ENCODE results near the gene OR51G2. TPM values are rescaled to one million over a fixed set of nuclear protein-coding genes. Genes with fewer than 3 reads are reported as not detected.
"Not testable (repeated sequence)": the region's sequence is repeated elsewhere in the genome, so short reads cannot be mapped to it uniquely, and the experiment has no call there.

Gene OR51G2
- not detected for total RNA-seq

- H3K4me3 Mint-ChIP-seq = no peak within 1 kb of the TSS
- POLR2A ChIA-PET = no interaction called here
These were observed at the start of gene OR51G2 for GRCh38 chr11:4919250-4919649. Gene OR51G2, minus strand, starts transcription at chr11:4919350. Its CDS starts 3,687 bp downstream, at chr11:4915663.

GRCh38 chr11:4962816-4963215, 43.7 kb upstream of the OR51G2 start:
- Mint-ChIP-seq H3K4me3 (no peak overlapping the region), H3K27me3 (ENCODE audit: low read depth) (no peaks in the 10 kb centered on the region), H3K36me3 (ENCODE audit: low read depth) (no peaks in the 10 kb centered on the region), H3K9me3 (ENCODE audit: insufficient read depth) (no peaks in the 10 kb centered on the region), H3K27ac (no peak overlapping the region), H3K4me1 (ENCODE audit: low read depth) (no peaks in the 10 kb centered on the region)
- ChIA-PET CTCF (no interaction called here), POLR2A (no interaction called here)
- DNase-seq (no peak), ATAC-seq (no peak)

More at GRCh38 chr11:4919250-4919649, at the start of gene OR51G2:
- Mint-ChIP-seq H3K36me3 (ENCODE audit: low read depth) (no peaks in the 10 kb centered on the region), H3K27me3 (ENCODE audit: low read depth) (no peaks in the 10 kb centered on the region), H3K27ac (no peak within 1 kb of the TSS), H3K4me1 (ENCODE audit: low read depth) (no peaks in the 10 kb centered on the region), H3K9me3 (ENCODE audit: insufficient read depth) (no peaks in the 10 kb centered on the region)
- CTCF ChIA-PET = no interaction called here
- ATAC-seq (no peak), DNase-seq (no peak)

GRCh38 chr11:4960877-4961276, 41.7 kb upstream of the OR51G2 start:
- ATAC-seq = no peak
- Mint-ChIP-seq H3K27ac (no peak overlapping the region), H3K27me3 (ENCODE audit: low read depth) (no peaks in the 10 kb centered on the region), H3K9me3 (ENCODE audit: insufficient read depth) (no peaks in the 10 kb centered on the region), H3K4me1 (ENCODE audit: low read depth) (no peaks in the 10 kb centered on the region), H3K4me3 (no peak overlapping the region), H3K36me3 (ENCODE audit: low read depth) (no peaks in the 10 kb centered on the region)
- DNase-seq = no peak
- CTCF ChIA-PET = no interaction called here
- POLR2A ChIA-PET = no interaction called here

GRCh38 chr11:4957396-4957795, 38.2 kb upstream of the OR51G2 start:
- Mint-ChIP-seq H3K4me3 (no peak overlapping the region), H3K36me3 (ENCODE audit: low read depth) (no peaks in the 10 kb centered on the region), H3K4me1 (ENCODE audit: low read depth) (no peaks in the 10 kb centered on the region), H3K9me3 (ENCODE audit: insufficient read depth) (no peaks in the 10 kb centered on the region), H3K27ac (no peak overlapping the region), H3K27me3 (ENCODE audit: low read depth) (no peaks in the 10 kb centered on the region)
- ChIA-PET POLR2A (no interaction called here), CTCF (no interaction called here)
- DNase-seq = no peak
- no peak for ATAC-seq

GRCh38 chr11:4955613-4956012, 36.5 kb upstream of the OR51G2 start, which contains the start of gene OR51A2:
Gene OR51A2, minus strand, starts transcription at chr11:4955713. Its CDS starts 0 bp downstream, at chr11:4955713.
- POLR2A ChIA-PET; H3K9me3 Mint-ChIP-seq (ENCODE audit: insufficient read depth); H3K4me1 Mint-ChIP-seq (ENCODE audit: low read depth); H3K4me3 Mint-ChIP-seq; H3K27me3 Mint-ChIP-seq (ENCODE audit: low read depth); ATAC-seq; H3K36me3 Mint-ChIP-seq (ENCODE audit: low read depth); DNase-seq; H3K27ac Mint-ChIP-seq; CTCF ChIA-PET: not testable (repeated sequence)

GRCh38 chr11:4947505-4947904, 28.4 kb upstream of the OR51G2 start, which contains the start of gene OR51A4:
Gene OR51A4, minus strand, starts transcription at chr11:4947605. Its CDS starts 505 bp downstream, at chr11:4947100.
- no peak within 1 kb of the TSS for H3K27ac Mint-ChIP-seq
- DNase-seq (no peak), ATAC-seq (no peak)
- H3K36me3 Mint-ChIP-seq (ENCODE audit: low read depth) = no peaks in the 10 kb centered on the region
- H3K9me3 Mint-ChIP-seq (ENCODE audit: insufficient read depth) = no peaks in the 10 kb centered on the region
- H3K4me1 Mint-ChIP-seq (ENCODE audit: low read depth) = no peaks in the 10 kb centered on the region
- ChIA-PET POLR2A (no interaction called here), CTCF (no interaction called here)
- no peak within 1 kb of the TSS for H3K4me3 Mint-ChIP-seq
- H3K27me3 Mint-ChIP-seq (ENCODE audit: low read depth) = no peaks in the 10 kb centered on the region

- no peaks in the 10 kb centered on the region for H3K27me3 Mint-ChIP-seq (ENCODE audit: low read depth)
- no peak for ATAC-seq
- no peak overlapping the region for H3K4me3 Mint-ChIP-seq
These were observed 17.6 kb upstream of the OR51G2 start for GRCh38 chr11:4936745-4937144.

GRCh38 chr11:4932751-4933150, 13.6 kb upstream of the OR51G2 start:
- POLR2A ChIA-PET = no interaction called here
- Mint-ChIP-seq H3K27ac (no peak overlapping the region), H3K36me3 (ENCODE audit: low read depth) (no peaks in the 10 kb centered on the region), H3K9me3 (ENCODE audit: insufficient read depth) (no peaks in the 10 kb centered on the region), H3K4me1 (ENCODE audit: low read depth) (no peaks in the 10 kb centered on the region), H3K27me3 (ENCODE audit: low read depth) (no peaks in the 10 kb centered on the region), H3K4me3 (no peak overlapping the region)
- CTCF ChIA-PET = interaction anchor here (1.4 kb wide), 1 partner anchor 296 kb away, joined by 3 read pairs; the partner anchor contains the start of gene OR51D1
- DNase-seq = no peak
- no peak for ATAC-seq

More at GRCh38 chr11:4936745-4937144, 17.6 kb upstream of the OR51G2 start:
- Mint-ChIP-seq H3K36me3 (ENCODE audit: low read depth) (no peaks in the 10 kb centered on the region), H3K4me1 (ENCODE audit: low read depth) (no peaks in the 10 kb centered on the region), H3K27ac (no peak overlapping the region), H3K9me3 (ENCODE audit: insufficient read depth) (no peaks in the 10 kb centered on the region)
- CTCF ChIA-PET = no interaction called here
- POLR2A ChIA-PET = no interaction called here
- no peak for DNase-seq

- Mint-ChIP-seq H3K36me3 (ENCODE audit: low read depth) (no peaks in the 10 kb centered on the region), H3K4me1 (ENCODE audit: low read depth) (no peaks in the 10 kb centered on the region), H3K4me3 (no peak overlapping the region), H3K27me3 (ENCODE audit: low read depth) (no peaks in the 10 kb centered on the region), H3K9me3 (ENCODE audit: insufficient read depth) (no peaks in the 10 kb centered on the region), H3K27ac (no peak overlapping the region)
- DNase-seq (no peak), ATAC-seq (no peak)
- CTCF ChIA-PET = no interaction called here
- POLR2A ChIA-PET = no interaction called here
These were observed 7.5 kb upstream of the OR51G2 start for GRCh38 chr11:4926608-4927007.

- CTCF ChIA-PET = no interaction called here
- Mint-ChIP-seq H3K4me3 (no peak within 1 kb of the TSS), H3K27ac (no peak within 1 kb of the TSS), H3K36me3 (ENCODE audit: low read depth) (no peaks in the 10 kb centered on the region), H3K27me3 (ENCODE audit: low read depth) (no peaks in the 10 kb centered on the region), H3K9me3 (ENCODE audit: insufficient read depth) (no peaks in the 10 kb centered on the region), H3K4me1 (ENCODE audit: low read depth) (no peaks in the 10 kb centered on the region)
- ATAC-seq (no peak), DNase-seq (no peak)
- POLR2A ChIA-PET = no interaction called here
These were observed 5.1 kb upstream of the OR51G2 start, which contains the start of gene OR51G1 for GRCh38 chr11:4924239-4924638. Gene OR51G1, minus strand, starts transcription at chr11:4924339. Its CDS starts 0 bp downstream, at chr11:4924339.

- no peaks in the 10 kb centered on the region for H3K27me3 Mint-ChIP-seq (ENCODE audit: low read depth)
- H3K27ac Mint-ChIP-seq = no peak overlapping the region
- DNase-seq (no peak), ATAC-seq (no peak)
- CTCF ChIA-PET = no interaction called here
- POLR2A ChIA-PET = no interaction called here
- no peaks in the 10 kb centered on the region for H3K9me3 Mint-ChIP-seq (ENCODE audit: insufficient read depth)
- H3K4me3 Mint-ChIP-seq = no peak overlapping the region
- H3K4me1 Mint-ChIP-seq (ENCODE audit: low read depth) = no peaks in the 10 kb centered on the region
- H3K36me3 Mint-ChIP-seq (ENCODE audit: low read depth) = no peaks in the 10 kb centered on the region
These were observed 3.2 kb upstream of the OR51G2 start for GRCh38 chr11:4922304-4922703.

- ChIA-PET CTCF (no interaction called here), POLR2A (no interaction called here)
- no peak overlapping the region for H3K27ac Mint-ChIP-seq
- no peak overlapping the region for H3K4me3 Mint-ChIP-seq
- no peaks in the 10 kb centered on the region for H3K27me3 Mint-ChIP-seq (ENCODE audit: low read depth)
- no peaks in the 10 kb centered on the region for H3K36me3 Mint-ChIP-seq (ENCODE audit: low read depth)
- ATAC-seq (no peak), DNase-seq (no peak)
- no peaks in the 10 kb centered on the region for H3K4me1 Mint-ChIP-seq (ENCODE audit: low read depth)
- H3K9me3 Mint-ChIP-seq (ENCODE audit: insufficient read depth) = no peaks in the 10 kb centered on the region
These were observed 2.6 kb upstream of the OR51G2 start for GRCh38 chr11:4921796-4922195.

- ATAC-seq (no peak), DNase-seq (no peak)
- Mint-ChIP-seq H3K9me3 (ENCODE audit: insufficient read depth) (no peaks in the 10 kb centered on the region), H3K27ac (no peak overlapping the region), H3K4me1 (ENCODE audit: low read depth) (no peaks in the 10 kb centered on the region), H3K36me3 (ENCODE audit: low read depth) (no peaks in the 10 kb centered on the region), H3K27me3 (ENCODE audit: low read depth) (no peaks in the 10 kb centered on the region), H3K4me3 (no peak overlapping the region)
- CTCF ChIA-PET = no interaction called here
- POLR2A ChIA-PET = no interaction called here
These were observed 2.6 kb downstream of the OR51G2 start for GRCh38 chr11:4916581-4916980.
